Psoas muscle (tissue), 8 donors: ENCODE data around the gene CLRN1. TPM values are rescaled to one million over a fixed set of nuclear protein-coding genes. Genes with fewer than 3 reads are reported as not detected.

ENCODE experiments used
- ATAC-seq, 4 donors: fragments of 200-7000 bp; cut with Tn5 transposase; one replicate each; pipeline ENCODE4 v1.9.1; 2020; ENCODE audit warnings: moderate library complexity in 3 of 4, mild to moderate bottlenecking in 2 of 4
- DNase-seq, 2 donors: peaks; one replicate each; pipeline ENCODE4 v3.0.0-alpha.2; 2020
- H3K27ac ChIP-seq: fragments of 200-600 bp; one replicate; pipeline ENCODE4 v1.8.0; 2022
- H3K27me3 ChIP-seq, 3 donors: fragments of 200-600 bp in 1 of 3; one replicate each; pipeline versions ENCODE4 v1.6.1 to v1.8.0; 2013 to 2022; ENCODE audit warnings: low read length in 2 of 3, mild to moderate bottlenecking in 2 of 3, moderate library complexity in 1 of 3; ENCODE audit not compliant: insufficient read depth in 3 of 3
- H3K36me3 ChIP-seq, 2 donors: fragments of 200-600 bp in 1 of 2; one replicate each; pipeline versions ENCODE4 v1.6.1 to v1.8.0; 2013 to 2022; ENCODE audit warnings: low read depth in 1 of 2, mild to moderate bottlenecking in 1 of 2, moderate library complexity in 1 of 2; ENCODE audit not compliant: insufficient read depth in 1 of 2
- H3K4me1 ChIP-seq: fragments of 200-600 bp; one replicate; pipeline ENCODE4 v1.8.0; 2022
- H3K4me3 ChIP-seq: fragments of 200-600 bp; one replicate; pipeline ENCODE4 v1.8.0; 2022; ENCODE audit warnings: mild to moderate bottlenecking
- H3K9me3 ChIP-seq: fragments of 200-600 bp; one replicate; pipeline ENCODE4 v1.8.0; 2022
- CTCF ChIP-seq: fragments of 200-600 bp; IDR thresholded peaks from one replicate; pipeline ENCODE4 v1.8.0; 2022; ENCODE audit warnings: antibody characterized with exemption
- WGBS, 3 donors: extraction: QIAGEN DNeasy Blood & Tissue Kit; methylation state at CpG; one replicate each; pipeline versions ENCODE4 v1.1.6 to v1.1.7; 2013; 5-methylcytosine and 5-hydroxymethylcytosine counted together
- intact Hi-C, 2 donors: fragments of 100-400 bp; cut with DNase I; formaldehyde crosslinking; loops; one replicate each; pipeline versions ENCODE4 v1.11.0 to v1.14.2; 2022
- polyA plus RNA-seq, 3 donors: library from polyadenylated mRNA; stranded (reverse); fragments of 200-250 nt; gene quantifications; one replicate each; pipeline ENCODE4 v1.2.3, GENCODE V29; 2013
- total RNA-seq, 4 donors: library from RNA; stranded (reverse); fragmentation: NEBNext Ultra II Directional in 2 of 4; extraction: Animal tissue kit (Norgen Biotek cat#: 25700) in 2 of 4; gene quantifications; one replicate each; pipeline versions ENCODE4 v1.2.1 to v1.2.4, GENCODE V29; 2021 to 2023
- donor health status: healthy with polysubstance abuse.
- donor health status: DM: no; HTN: no; CAD: no; lungs with moderate emphysema.
- donor health status: Bipolar disorder and iron deficiency.
- donor health status: healthy.
- donor health status: DM: yes; HTN: yes; CAD: no.
- donor health status: DM: no; HTN: no; CAD: no.
- donor health status: DM: no; HTN: no; CAD: no.
- donor health status: DM: yes; HTN: yes; CAD: no.

CLRN1 gene
- total and polyA plus RNA-seq, 7 donors = not detected

GRCh38 chr3:150887031-150887430 lies 85.5 kb downstream of the CLRN1 start:
- TF ChIP-seq CTCF = no peak
- H3K4me3 ChIP-seq = no peak overlapping the region
- no peaks in the 10 kb centered on the region for H3K36me3 ChIP-seq
- 95 to 99% (median 97%) methylated on average over 2 of the region's 2 CpGs for WGBS, 3 donors
- no peaks in the 10 kb centered on the region for H3K4me1 ChIP-seq
- DNase-seq (no peak), ATAC-seq (no peak)
- no peaks in the 10 kb centered on the region for H3K27me3 ChIP-seq
- H3K27ac ChIP-seq = no peak overlapping the region
- H3K9me3 ChIP-seq = no peaks in the 10 kb centered on the region
- intact Hi-C loops = no loop called here

- WGBS, 3 donors = 58 to 80% (median 63%) methylated on average over 3 of the region's 3 CpGs
- Histone ChIP-seq H3K36me3 (no peaks in the 10 kb centered on the region), H3K27me3 (no peaks in the 10 kb centered on the region), H3K4me3 (no peak overlapping the region), H3K27ac (no peak overlapping the region), H3K9me3 (no peaks in the 10 kb centered on the region), H3K4me1 (no peaks in the 10 kb centered on the region)
- no peak for TF ChIP-seq CTCF
- intact Hi-C loops = no loop called here
- DNase-seq = no peak
- ATAC-seq = no peak
Measured at GRCh38 chr3:150885535-150885934, 87.0 kb downstream of the CLRN1 start.

- intact Hi-C loops = no loop called here
- H3K9me3 ChIP-seq = no peaks in the 10 kb centered on the region
- H3K36me3 ChIP-seq = no peaks in the 10 kb centered on the region
- H3K4me3 ChIP-seq = no peak overlapping the region
- no peak for DNase-seq
- no peak overlapping the region for H3K27ac ChIP-seq
- H3K27me3 ChIP-seq = no peaks in the 10 kb centered on the region
- 40 to 57% (median 50%) methylated on average over 2 of the region's 2 CpGs for WGBS, 3 donors
- no peak for ATAC-seq
- no peaks in the 10 kb centered on the region for H3K4me1 ChIP-seq
- no peak for TF ChIP-seq CTCF
Measured at GRCh38 chr3:150878996-150879575, 93.4 kb downstream of the CLRN1 start.

GRCh38 chr3:150878290-150878689 lies 94.2 kb downstream of the CLRN1 start:
- DNase-seq = no peak
- no peaks in the 10 kb centered on the region for H3K36me3 ChIP-seq
- no peak overlapping the region for H3K27ac ChIP-seq
- intact Hi-C loops = no loop called here
- ATAC-seq = no peak
- no peaks in the 10 kb centered on the region for H3K4me1 ChIP-seq
- TF ChIP-seq CTCF = no peak
- no peaks in the 10 kb centered on the region for H3K27me3 ChIP-seq
- WGBS, 3 donors = 93 to 100% (median 97%) methylated on average over 1 of the region's 1 CpG
- H3K4me3 ChIP-seq = no peak overlapping the region
- no peaks in the 10 kb centered on the region for H3K9me3 ChIP-seq

GRCh38 chr3:150877303-150877702 lies 95.2 kb downstream of the CLRN1 start:
- ATAC-seq (no peak), DNase-seq (no peak)
- Histone ChIP-seq H3K9me3 (no peaks in the 10 kb centered on the region), H3K4me1 (no peaks in the 10 kb centered on the region), H3K27ac (no peak overlapping the region), H3K27me3 (no peaks in the 10 kb centered on the region), H3K36me3 (no peaks in the 10 kb centered on the region), H3K4me3 (no peak overlapping the region)
- intact Hi-C loops = no loop called here
- 74 to 85% (median 78%) methylated on average over 3 of the region's 3 CpGs for WGBS, 3 donors
- TF ChIP-seq CTCF = no peak
